ENCODE measurements around the gene C4BPB. TPM values are rescaled to one million over a fixed set of nuclear protein-coding genes. Genes with fewer than 3 reads are reported as not detected.
A peak's percentile ranks its signal among the peaks of the same experiment; 100 is the strongest.

C4BPB gene
- polyA plus RNA-seq, 1 experiment = not detected

GRCh38 chr1:207047505-207047904 is 41.2 kb upstream of the C4BPB start:
- Histone ChIP-seq H3K27ac (ENCODE audit: low read depth, low read length) (no peak overlapping the region), H3K27me3 (ENCODE audit: control insufficient read depth, insufficient read depth, low read length) (no peaks in the 10 kb centered on the region), H3K9me3 (ENCODE audit: control insufficient read depth, insufficient read depth, low read length) (peaks cover 3% of the 10 kb centered on the region; the same call in 1 of the 2 replicates), H3K4me3 (ENCODE audit: low read depth, low read length) (no peak overlapping the region)
- DNase-seq (ENCODE audit: low read depth, low spot score) = no peak
- CTCF ChIA-PET = interaction anchor here (1.0 to 1.8 kb wide), 5 partner anchors 21 to 357 kb away, joined by 3 to 5 read pairs (median 3); no protein-coding TSS in a partner anchor
- POLR2A ChIA-PET = no interaction called here
- TF ChIP-seq CTCF (IDR thresholded peaks at IDR 0.05; ENCODE audit: low read depth, low read length) = no peak

- DNase-seq (ENCODE audit: low read depth, low spot score) = no peak
- CTCF ChIA-PET = interaction anchor here (1.0 to 1.8 kb wide), 5 partner anchors 22 to 357 kb away, joined by 3 to 5 read pairs (median 3); no protein-coding TSS in a partner anchor
- TF ChIP-seq CTCF (IDR thresholded peaks at IDR 0.05; ENCODE audit: low read depth, low read length) = no peak
- H3K27me3 ChIP-seq (ENCODE audit: control insufficient read depth, insufficient read depth, low read length) = peaks cover 1% of the 10 kb centered on the region
- no peak overlapping the region for H3K27ac ChIP-seq (ENCODE audit: low read depth, low read length)
- no peak overlapping the region for H3K4me3 ChIP-seq (ENCODE audit: low read depth, low read length)
- POLR2A ChIA-PET = no interaction called here
- peaks cover 5% of the 10 kb centered on the region; the same call in 1 of the 2 replicates for H3K9me3 ChIP-seq (ENCODE audit: control insufficient read depth, insufficient read depth, low read length)
These were observed 40.6 kb upstream of the C4BPB start for GRCh38 chr1:207048041-207048440.

- CTCF ChIA-PET = interaction anchor here (0.6 to 2.0 kb wide), 10 partner anchors 9 to 1383 kb away, joined by 3 to 20 read pairs (median 4); partner anchors contain the start of gene C1orf116
- POLR2A ChIA-PET = no interaction called here
- DNase-seq (ENCODE audit: low read depth, low spot score) = no peak
- H3K9me3 ChIP-seq (ENCODE audit: control insufficient read depth, insufficient read depth, low read length) = peaks cover 8% of the 10 kb centered on the region; the same call in 1 of the 2 replicates
- no peak for TF ChIP-seq CTCF (IDR thresholded peaks at IDR 0.05; ENCODE audit: low read depth, low read length)
- H3K27ac ChIP-seq (ENCODE audit: low read depth, low read length) = no peak overlapping the region
- no peak overlapping the region for H3K4me3 ChIP-seq (ENCODE audit: low read depth, low read length)
- peaks cover 7% of the 10 kb centered on the region for H3K27me3 ChIP-seq (ENCODE audit: control insufficient read depth, insufficient read depth, low read length)
These were observed 39.6 kb upstream of the C4BPB start for GRCh38 chr1:207049054-207049453.

- POLR2A ChIA-PET = no interaction called here
- peak overlapping the region; percentile 75 for H3K4me3 ChIP-seq (ENCODE audit: low read depth, low read length)
- H3K27me3 ChIP-seq (ENCODE audit: control insufficient read depth, insufficient read depth, low read length) = peaks cover 7% of the 10 kb centered on the region
- peaks cover 8% of the 10 kb centered on the region; the same call in 1 of the 2 replicates for H3K9me3 ChIP-seq (ENCODE audit: control insufficient read depth, insufficient read depth, low read length)
- no peak overlapping the region for H3K27ac ChIP-seq (ENCODE audit: low read depth, low read length)
- DNase-seq (ENCODE audit: low read depth, low spot score) = no peak
- TF ChIP-seq CTCF (IDR thresholded peaks at IDR 0.05; ENCODE audit: low read depth, low read length) = no peak
- CTCF ChIA-PET = interaction anchor here (0.8 to 2.0 kb wide), 28 partner anchors 9 to 649 kb away, joined by 3 to 20 read pairs (median 6); partner anchors contain the start of genes C1orf116 and CD55
These were observed 39.1 kb upstream of the C4BPB start for GRCh38 chr1:207049514-207049913.

GRCh38 chr1:207049974-207050391 is 38.7 kb upstream of the C4BPB start:
- peak overlapping the region; percentile 75 for H3K4me3 ChIP-seq (ENCODE audit: low read depth, low read length)
- peaks cover 7% of the 10 kb centered on the region for H3K27me3 ChIP-seq (ENCODE audit: control insufficient read depth, insufficient read depth, low read length)
- peaks cover 8% of the 10 kb centered on the region; the same call in 1 of the 2 replicates for H3K9me3 ChIP-seq (ENCODE audit: control insufficient read depth, insufficient read depth, low read length)
- H3K27ac ChIP-seq (ENCODE audit: low read depth, low read length) = peak overlapping the region; percentile 79
- peak; percentile 86 for TF ChIP-seq CTCF (IDR thresholded peaks at IDR 0.05; ENCODE audit: low read depth, low read length)
- ChIA-PET POLR2A (interaction anchor here (1.1 kb wide), 1 partner anchor 26 kb away, joined by 4 read pairs; no protein-coding TSS in a partner anchor), CTCF (interaction anchor here (0.6 to 2.0 kb wide), 36 partner anchors 8 to 649 kb away, joined by 3 to 20 read pairs (median 5); partner anchors contain the start of genes C1orf116 and CD55)
- DNase-seq (ENCODE audit: low read depth, low spot score) = no peak

All from AG04450 (cell line).